Measurements from ENCODE around the gene AKAP3.

DNA sequence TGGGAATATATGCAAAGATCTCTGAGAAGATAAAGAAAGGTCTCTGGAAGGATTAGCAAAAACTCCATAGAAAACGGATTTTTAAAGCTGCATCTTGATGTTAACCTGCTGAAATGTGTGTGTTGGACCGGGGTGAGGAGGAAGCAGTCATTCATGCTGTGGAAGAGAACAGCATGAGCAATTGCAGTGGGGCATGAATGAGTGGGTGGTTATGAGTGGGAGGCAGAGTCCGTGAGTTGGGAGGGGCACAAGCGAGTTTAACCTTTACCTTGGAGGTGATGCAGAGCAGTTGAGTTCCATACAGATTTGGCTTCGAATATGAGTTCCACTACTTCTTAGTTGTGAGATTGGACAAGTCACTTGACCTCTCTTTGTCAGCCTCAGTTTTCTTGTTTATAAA lies 41.9 kb upstream of the AKAP3 start:
- no peak for TF ChIP-seq POLR2AphosphoS5 (IDR thresholded peaks at IDR 0.05)
- TF ChIP-seq, protein P1, sequence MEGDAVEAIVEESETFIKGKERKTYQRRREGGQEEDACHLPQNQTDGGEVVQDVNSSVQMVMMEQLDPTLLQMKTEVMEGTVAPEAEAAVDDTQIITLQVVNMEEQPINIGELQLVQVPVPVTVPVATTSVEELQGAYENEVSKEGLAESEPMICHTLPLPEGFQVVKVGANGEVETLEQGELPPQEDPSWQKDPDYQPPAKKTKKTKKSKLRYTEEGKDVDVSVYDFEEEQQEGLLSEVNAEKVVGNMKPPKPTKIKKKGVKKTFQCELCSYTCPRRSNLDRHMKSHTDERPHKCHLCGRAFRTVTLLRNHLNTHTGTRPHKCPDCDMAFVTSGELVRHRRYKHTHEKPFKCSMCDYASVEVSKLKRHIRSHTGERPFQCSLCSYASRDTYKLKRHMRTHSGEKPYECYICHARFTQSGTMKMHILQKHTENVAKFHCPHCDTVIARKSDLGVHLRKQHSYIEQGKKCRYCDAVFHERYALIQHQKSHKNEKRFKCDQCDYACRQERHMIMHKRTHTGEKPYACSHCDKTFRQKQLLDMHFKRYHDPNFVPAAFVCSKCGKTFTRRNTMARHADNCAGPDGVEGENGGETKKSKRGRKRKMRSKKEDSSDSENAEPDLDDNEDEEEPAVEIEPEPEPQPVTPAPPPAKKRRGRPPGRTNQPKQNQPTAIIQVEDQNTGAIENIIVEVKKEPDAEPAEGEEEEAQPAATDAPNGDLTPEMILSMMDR (IDR thresholded peaks at IDR 0.05): no peak
- no peak for TF ChIP-seq POLR2A (IDR thresholded peaks at IDR 0.05; ENCODE audit: low read depth)
- TF ChIP-seq EP300 (IDR thresholded peaks at IDR 0.05): no peak
